Esophagus (tissue), 2 donors: ENCODE results near the gene CTBP2. TPM values are rescaled to one million over a fixed set of nuclear protein-coding genes. Genes with fewer than 3 reads are reported as not detected.

Experiments
- H3K27ac ChIP-seq, 2 donors: one replicate each; pipeline ENCODE4 v1.5.1; 2013; ENCODE audit warnings: low read depth in 2 of 2, mild to moderate bottlenecking in 2 of 2, inconsistent platforms in 1 of 2, low read length in 1 of 2, moderate library complexity in 1 of 2
- H3K27me3 ChIP-seq, 2 donors: one replicate each; pipeline ENCODE4 v1.6.1; 2013; ENCODE audit warnings: low read length in 2 of 2, control low read depth in 1 of 2, mild to moderate bottlenecking in 1 of 2; ENCODE audit not compliant: insufficient read depth in 2 of 2, control insufficient read depth in 1 of 2
- H3K36me3 ChIP-seq, 2 donors: one replicate each; pipeline ENCODE4 v1.6.1; 2013; ENCODE audit warnings: low read length in 1 of 2; ENCODE audit not compliant: control insufficient read depth in 2 of 2, insufficient read depth in 2 of 2
- H3K4me1 ChIP-seq, 2 donors: one replicate each; pipeline ENCODE4 v1.6.1; 2013; ENCODE audit warnings: low read length in 1 of 2; ENCODE audit not compliant: control insufficient read depth in 2 of 2, insufficient read depth in 2 of 2
- H3K4me3 ChIP-seq, 2 donors: one replicate each; pipeline ENCODE4 v1.5.1; 2013; ENCODE audit warnings: low read length in 2 of 2, mild to moderate bottlenecking in 2 of 2, low read depth in 1 of 2, moderate library complexity in 1 of 2
- H3K9me3 ChIP-seq, 2 donors: one replicate each; pipeline ENCODE4 v1.6.1; 2013; ENCODE audit warnings: mild to moderate bottlenecking in 2 of 2, low read depth in 1 of 2, low read length in 1 of 2, moderate library complexity in 1 of 2; ENCODE audit not compliant: control insufficient read depth in 2 of 2, insufficient read depth in 1 of 2
- WGBS, 2 donors: extraction: QIAGEN DNeasy Blood & Tissue Kit; methylation state at CpG; one replicate each; pipeline ENCODE4 v1.1.7; 2013; 5-methylcytosine and 5-hydroxymethylcytosine counted together
- polyA plus RNA-seq, 2 donors: library from polyadenylated mRNA; stranded (reverse); fragments of 200-250 nt; gene quantifications; one replicate each; pipeline ENCODE4 v1.2.3, GENCODE V29; 2013
- donor health status: healthy with polysubstance abuse.
- donor health status: Bipolar disorder and iron deficiency.

CTBP2 gene
- polyA plus RNA-seq, 2 donors, result 15.4 to 33.3 TPM

GRCh38 chr10:125201108-125201524 is 40.8 kb upstream of the CTBP2 start:
- Histone ChIP-seq H3K27ac (no peak overlapping the region), H3K9me3 (no peaks in the 10 kb centered on the region), H3K4me3 (no peak overlapping the region), H3K4me1 (no peaks in the 10 kb centered on the region), H3K27me3 (no peaks in the 10 kb centered on the region), H3K36me3 (no peaks in the 10 kb centered on the region)
- WGBS, 2 donors, result 43 to 57% methylated on average over 5 of the region's 5 CpGs

- no peak overlapping the region for H3K27ac ChIP-seq
- no peaks in the 10 kb centered on the region for H3K36me3 ChIP-seq
- H3K4me1 ChIP-seq, result no peaks in the 10 kb centered on the region
- no peaks in the 10 kb centered on the region for H3K27me3 ChIP-seq
- H3K4me3 ChIP-seq, result no peak overlapping the region
- H3K9me3 ChIP-seq, result no peaks in the 10 kb centered on the region
- WGBS, 2 donors, result 65 to 67% methylated on average over 3 of the region's 3 CpGs
These were observed 40.0 kb upstream of the CTBP2 start for GRCh38 chr10:125200396-125200795.

- H3K27ac ChIP-seq, result no peak overlapping the region
- H3K4me1 ChIP-seq, result no peaks in the 10 kb centered on the region
- WGBS, 2 donors, result 76 to 80% methylated on average over 2 of the region's 2 CpGs
- no peaks in the 10 kb centered on the region for H3K36me3 ChIP-seq
- no peaks in the 10 kb centered on the region for H3K9me3 ChIP-seq
- no peaks in the 10 kb centered on the region for H3K27me3 ChIP-seq
- H3K4me3 ChIP-seq, result no peak overlapping the region
These were observed 38.9 kb upstream of the CTBP2 start for GRCh38 chr10:125199270-125199669.

GRCh38 chr10:125194814-125195213 is 34.5 kb upstream of the CTBP2 start:
- no peaks in the 10 kb centered on the region for H3K36me3 ChIP-seq
- no peaks in the 10 kb centered on the region for H3K4me1 ChIP-seq
- WGBS, 2 donors, result 91 to 92% methylated on average over 10 of the region's 10 CpGs
- no peaks in the 10 kb centered on the region for H3K27me3 ChIP-seq
- no peaks in the 10 kb centered on the region for H3K9me3 ChIP-seq
- no peak overlapping the region for H3K4me3 ChIP-seq
- no peak overlapping the region for H3K27ac ChIP-seq

- H3K27ac ChIP-seq, result no peak overlapping the region
- H3K4me3 ChIP-seq, result no peak overlapping the region
- no peaks in the 10 kb centered on the region for H3K4me1 ChIP-seq
- WGBS, 2 donors, result 91 to 92% methylated on average over 11 of the region's 11 CpGs
- H3K9me3 ChIP-seq, result no peaks in the 10 kb centered on the region
- H3K36me3 ChIP-seq, result no peaks in the 10 kb centered on the region
- no peaks in the 10 kb centered on the region for H3K27me3 ChIP-seq
These were observed 33.0 kb upstream of the CTBP2 start for GRCh38 chr10:125193306-125193877.

GRCh38 chr10:125192620-125193019 is 32.3 kb upstream of the CTBP2 start:
- 87% methylated on average over 12 of the region's 12 CpGs for WGBS, 2 donors
- Histone ChIP-seq H3K4me1 (no peaks in the 10 kb centered on the region), H3K9me3 (no peaks in the 10 kb centered on the region), H3K4me3 (no peak overlapping the region), H3K27ac (no peak overlapping the region), H3K27me3 (no peaks in the 10 kb centered on the region), H3K36me3 (no peaks in the 10 kb centered on the region)

- H3K27ac ChIP-seq, result no peak overlapping the region
- H3K4me1 ChIP-seq, result no peaks in the 10 kb centered on the region
- no peak overlapping the region for H3K4me3 ChIP-seq
- no peaks in the 10 kb centered on the region for H3K9me3 ChIP-seq
- H3K27me3 ChIP-seq, result no peaks in the 10 kb centered on the region
- 90 to 94% methylated on average over 9 of the region's 9 CpGs for WGBS, 2 donors
- no peaks in the 10 kb centered on the region for H3K36me3 ChIP-seq
These were observed 31.6 kb upstream of the CTBP2 start for GRCh38 chr10:125192005-125192404.

- H3K36me3 ChIP-seq, result no peaks in the 10 kb centered on the region
- H3K4me1 ChIP-seq, result no peaks in the 10 kb centered on the region
- no peak overlapping the region for H3K4me3 ChIP-seq
- no peaks in the 10 kb centered on the region for H3K27me3 ChIP-seq
- no peaks in the 10 kb centered on the region for H3K9me3 ChIP-seq
- WGBS, 2 donors, result 58 to 69% methylated on average over 8 of the region's 8 CpGs
- H3K27ac ChIP-seq, result no peak overlapping the region
These were observed 30.6 kb upstream of the CTBP2 start for GRCh38 chr10:125190946-125191345.

- H3K27ac ChIP-seq, result no peak overlapping the region
These were observed 30.1 kb upstream of the CTBP2 start for GRCh38 chr10:125190414-125190813.

GRCh38 chr10:125189162-125189561 is 28.8 kb upstream of the CTBP2 start:
- no peaks in the 10 kb centered on the region for H3K9me3 ChIP-seq
- no peaks in the 10 kb centered on the region for H3K4me1 ChIP-seq
- H3K27ac ChIP-seq, result no peak overlapping the region
- 85 to 89% methylated on average over 8 of the region's 8 CpGs for WGBS, 2 donors
- H3K36me3 ChIP-seq, result no peaks in the 10 kb centered on the region
- H3K27me3 ChIP-seq, result no peaks in the 10 kb centered on the region
- H3K4me3 ChIP-seq, result no peak overlapping the region

More at GRCh38 chr10:125190414-125190813, 30.1 kb upstream of the CTBP2 start:
- WGBS, 2 donors, result 65 to 75% methylated on average over 6 of the region's 6 CpGs
- H3K4me3 ChIP-seq, result no peak overlapping the region
- no peaks in the 10 kb centered on the region for H3K27me3 ChIP-seq
- no peaks in the 10 kb centered on the region for H3K4me1 ChIP-seq
- H3K9me3 ChIP-seq, result no peaks in the 10 kb centered on the region
- H3K36me3 ChIP-seq, result no peaks in the 10 kb centered on the region
